ENCODE data around the gene FLAD1. TPM values are rescaled to one million over a fixed set of nuclear protein-coding genes. Genes with fewer than 3 reads are reported as not detected.

The FLAD1 gene
- total and polyA plus RNA-seq, 2 donors (not counting 3 experiments of a cell fraction or from before 2014, with no cell fraction given) = 42.2 to 59.1 TPM

DNA sequence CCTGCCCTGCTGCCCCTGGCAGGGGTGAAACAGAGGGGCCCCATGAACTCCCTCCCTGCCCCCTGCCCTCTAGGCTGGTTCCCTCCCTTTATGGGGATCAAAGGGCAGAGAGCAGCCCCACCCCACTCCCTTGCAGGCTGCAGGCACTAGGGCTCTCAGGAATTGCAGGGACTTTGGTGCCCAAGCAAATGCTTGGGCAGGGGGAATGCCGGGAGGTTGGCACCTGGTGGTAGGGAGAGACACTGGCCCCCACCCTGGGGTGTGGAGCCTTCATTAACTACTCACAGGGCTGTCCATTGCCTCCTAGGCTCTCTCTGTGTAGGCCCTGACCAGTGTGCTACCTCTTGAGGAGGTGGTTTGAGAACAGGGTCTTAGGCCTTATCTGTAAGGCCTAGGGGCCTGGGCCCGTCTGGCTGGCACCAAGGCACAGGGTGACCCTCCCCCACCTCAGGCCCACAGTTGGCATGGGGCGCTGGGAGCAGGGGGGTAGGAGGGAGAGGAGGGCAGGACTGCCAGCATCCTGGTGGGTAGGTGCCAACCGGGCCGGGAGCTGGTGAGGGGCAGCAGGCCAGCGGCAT, 24.2 kb downstream of the FLAD1 start:
- Histone ChIP-seq H3K79me2 (ENCODE audit: control insufficient read depth, insufficient read depth, low read length) (peaks cover 16% of the 10 kb centered on the region), H3K4me1 (ENCODE audit: control insufficient read depth, extremely low read depth, insufficient read depth, low read length) (peaks cover 12% of the 10 kb centered on the region), H3K9me1 (replicated peaks; ENCODE audit: control insufficient read depth, extremely low read depth, insufficient read depth, low read length) (no peaks in the 10 kb centered on the region), H3K27me3 (ENCODE audit: control insufficient read depth in 2 of 2, insufficient read depth in 2 of 2, low read length in 2 of 2) (no peaks in the 10 kb centered on the region), H3K9ac (replicated peaks; ENCODE audit: extremely low read depth, insufficient read depth, low read length) (no peak overlapping the region), H3K36me3 (ENCODE audit: control insufficient read depth in 2 of 2, extremely low read depth in 1 of 2, insufficient read depth in 2 of 2, low read length in 2 of 2) (no peaks in the 10 kb centered on the region), H3K4me2 (ENCODE audit: insufficient read depth, low read length) (no peak overlapping the region), H3K9me3 (replicated peaks; ENCODE audit: control insufficient read depth, insufficient read depth, low read length) (no peaks in the 10 kb centered on the region), H3K4me3 (replicated peaks in 1 of 3; ENCODE audit: insufficient read depth in 1 of 3, low read depth in 1 of 3, low read length in 3 of 3) (no peak overlapping the region), H3K27ac (ENCODE audit: insufficient read depth, low read depth, low read length) (no peak overlapping the region), H2AFZ (ENCODE audit: low read depth, low read length) (no peak overlapping the region), H4K20me1 (replicated peaks; ENCODE audit: control insufficient read depth, extremely low read depth, insufficient read depth, low read length) (no peaks in the 10 kb centered on the region)
- FAIRE-seq = no peak
- intact Hi-C loops (cut with micrococcal nuclease) (no loop called here), dilution Hi-C loops (cut with MboI; ENCODE audit: extremely low pct_ligation_motif_present, low sequenced_read_pairs) (no loop called here)
- no peak for DNase-seq (ENCODE audit: low read depth, low spot score)
- TF ChIP-seq POLR2AphosphoS5 (IDR thresholded peaks at IDR 0.05; ENCODE audit: insufficient read depth, low read depth, low read length) (no peak), GATA2 (IDR thresholded peaks at IDR 0.05; ENCODE audit: insufficient read depth, insufficient read length, low read depth, low read length) (no peak), JUN (IDR thresholded peaks at IDR 0.05; ENCODE audit: borderline replicate concordance, insufficient read depth, insufficient read length, low read depth) (no peak), FOS (IDR thresholded peaks at IDR 0.05; ENCODE audit: borderline replicate concordance, insufficient read depth, low read length) (no peak), EZH2 (IDR thresholded peaks at IDR 0.05; ENCODE audit: borderline replicate concordance, low read depth, low read length, severe bottlenecking) (no peak), MYC (IDR thresholded peaks at IDR 0.05; ENCODE audit: low read depth, low read length) (no peak), POLR2A (IDR thresholded peaks at IDR 0.05; ENCODE audit: low read depth, low read length) (no peak)
- TF ChIP-seq, protein P1, sequence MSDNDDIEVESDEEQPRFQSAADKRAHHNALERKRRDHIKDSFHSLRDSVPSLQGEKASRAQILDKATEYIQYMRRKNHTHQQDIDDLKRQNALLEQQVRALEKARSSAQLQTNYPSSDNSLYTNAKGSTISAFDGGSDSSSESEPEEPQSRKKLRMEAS (IDR thresholded peaks at IDR 0.05; ENCODE audit: insufficient read depth, insufficient read length) = no peak
- TF ChIP-seq, protein P2, sequence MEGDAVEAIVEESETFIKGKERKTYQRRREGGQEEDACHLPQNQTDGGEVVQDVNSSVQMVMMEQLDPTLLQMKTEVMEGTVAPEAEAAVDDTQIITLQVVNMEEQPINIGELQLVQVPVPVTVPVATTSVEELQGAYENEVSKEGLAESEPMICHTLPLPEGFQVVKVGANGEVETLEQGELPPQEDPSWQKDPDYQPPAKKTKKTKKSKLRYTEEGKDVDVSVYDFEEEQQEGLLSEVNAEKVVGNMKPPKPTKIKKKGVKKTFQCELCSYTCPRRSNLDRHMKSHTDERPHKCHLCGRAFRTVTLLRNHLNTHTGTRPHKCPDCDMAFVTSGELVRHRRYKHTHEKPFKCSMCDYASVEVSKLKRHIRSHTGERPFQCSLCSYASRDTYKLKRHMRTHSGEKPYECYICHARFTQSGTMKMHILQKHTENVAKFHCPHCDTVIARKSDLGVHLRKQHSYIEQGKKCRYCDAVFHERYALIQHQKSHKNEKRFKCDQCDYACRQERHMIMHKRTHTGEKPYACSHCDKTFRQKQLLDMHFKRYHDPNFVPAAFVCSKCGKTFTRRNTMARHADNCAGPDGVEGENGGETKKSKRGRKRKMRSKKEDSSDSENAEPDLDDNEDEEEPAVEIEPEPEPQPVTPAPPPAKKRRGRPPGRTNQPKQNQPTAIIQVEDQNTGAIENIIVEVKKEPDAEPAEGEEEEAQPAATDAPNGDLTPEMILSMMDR (IDR thresholded peaks at IDR 0.05; ENCODE audit: extremely low read depth in 1 of 2, insufficient read depth in 1 of 2, low read depth in 1 of 2, low read length in 2 of 2) = no peak
- ChIA-PET POLR2A (no interaction called here), CTCF (interaction anchor here (0.6 to 4.3 kb wide), 4 partner anchors 10 to 78 kb away, joined by 3 to 40 read pairs (median 5); no protein-coding TSS in a partner anchor)
- no TSS peak for BruUV-seq (replicated peaks)
